GM12891 (cell line): ENCODE results near the gene TMEM255B.

Source experiments
- DNase-seq: peaks from one replicate; pipeline ENCODE4 v3.0.0; 2011; ENCODE audit warnings: low spot score; ENCODE audit not compliant: insufficient read length
- FAIRE-seq: peaks from 2 replicates; lab custom pipeline; 2011; peaks lifted over from hg19 to GRCh38; lab: Jason Lieb, UNC
- PAX5 ChIP-seq: IDR thresholded peaks from 2 replicates; pipeline ENCODE4 v1.6.1; 2011; ENCODE audit warnings: low read length, moderate library complexity, mild to moderate bottlenecking; ENCODE audit not compliant: insufficient read depth, severe bottlenecking
- POLR2A ChIP-seq: IDR thresholded peaks from 2 replicates; pipeline ENCODE4 v1.6.1; 2011; ENCODE audit warnings: low read depth, low read length, control low read depth
- POLR2AphosphoS5 ChIP-seq: IDR thresholded peaks from 2 replicates; pipeline ENCODE4 v1.6.1; 2011; ENCODE audit warnings: low read depth, low read length, control low read depth
- POU2F2 ChIP-seq: IDR thresholded peaks from 2 replicates; pipeline ENCODE4 v1.6.1; 2011; ENCODE audit warnings: low read depth, mild to moderate bottlenecking, control low read depth, low read length, moderate library complexity
- SPI1 ChIP-seq: IDR thresholded peaks from 2 replicates; pipeline ENCODE4 v1.6.1; 2011; ENCODE audit warnings: low read depth, low read length, control low read depth
- TAF1 ChIP-seq: IDR thresholded peaks from 2 replicates; pipeline ENCODE4 v1.6.1; 2011; ENCODE audit warnings: low read depth, low read length, control low read depth

The TMEM255B gene

GRCh38 chr13:113756441-113757097 lies 2.5 kb upstream of the TMEM255B start:
- peak; percentile 84 for FAIRE-seq
- TF ChIP-seq SPI1 (no peak), POLR2AphosphoS5 (no peak), TAF1 (no peak), POLR2A (no peak), POU2F2 (no peak), PAX5 (no peak)
- no peak for DNase-seq

GRCh38 chr13:113759525-113760137 lies 605 bp downstream of the TMEM255B start:
- no peak for FAIRE-seq
- no peak for TF ChIP-seq TAF1
- no peak for TF ChIP-seq POU2F2
- no peak for DNase-seq

- FAIRE-seq (no peak), DNase-seq (no peak)
- TF ChIP-seq POU2F2: no peak
- no peak for TF ChIP-seq PAX5
- no peak for TF ChIP-seq TAF1
- TF ChIP-seq SPI1: no peak
- TF ChIP-seq POLR2AphosphoS5: no peak
- TF ChIP-seq POLR2A: no peak
Measured at GRCh38 chr13:113761136-113761535, 2.1 kb downstream of the TMEM255B start.

GRCh38 chr13:113762075-113762474 lies 3.0 kb downstream of the TMEM255B start:
- no peak for FAIRE-seq

GRCh38 chr13:113762538-113762937 lies 3.5 kb downstream of the TMEM255B start:
- DNase-seq (no peak), FAIRE-seq (no peak)
- TF ChIP-seq SPI1 (no peak), PAX5 (no peak), POLR2A (no peak), POLR2AphosphoS5 (no peak), TAF1 (no peak), POU2F2 (no peak)

More at GRCh38 chr13:113762075-113762474, 3.0 kb downstream of the TMEM255B start:
- no peak for DNase-seq
- TF ChIP-seq SPI1 (no peak), PAX5 (no peak), POLR2A (no peak), POLR2AphosphoS5 (no peak), TAF1 (no peak), POU2F2 (no peak)

- no peak for DNase-seq
- TF ChIP-seq POLR2AphosphoS5 (no peak), PAX5 (no peak)
- no peak for FAIRE-seq
Measured at GRCh38 chr13:113763254-113763653, 4.2 kb downstream of the TMEM255B start.

GRCh38 chr13:113763961-113764792 lies 5.2 kb downstream of the TMEM255B start:
- FAIRE-seq (no peak), DNase-seq (no peak)
- TF ChIP-seq POLR2A: no peak
- no peak for TF ChIP-seq SPI1
- TF ChIP-seq POU2F2: no peak
- no peak for TF ChIP-seq TAF1
- TF ChIP-seq PAX5: no peak
- TF ChIP-seq POLR2AphosphoS5: no peak

- no peak for DNase-seq
- TF ChIP-seq SPI1 (no peak), POLR2A (no peak), PAX5 (no peak)
- no peak for FAIRE-seq
Measured at GRCh38 chr13:113764793-113765563, 6.0 kb downstream of the TMEM255B start.

GRCh38 chr13:113765564-113765910 lies 6.5 kb downstream of the TMEM255B start:
- TF ChIP-seq SPI1: no peak
- TF ChIP-seq PAX5: no peak
- TF ChIP-seq POU2F2: no peak
- no peak for TF ChIP-seq POLR2A
- no peak for TF ChIP-seq POLR2AphosphoS5
- TF ChIP-seq TAF1: no peak
- no peak for FAIRE-seq
- no peak for DNase-seq
